ENCODE measurements around the gene SMIM17.

Gene SMIM17

GRCh38 chr19:56613639-56614038, 29.3 kb upstream of the SMIM17 start (continued):
- no peak for TF ChIP-seq TSHZ2 (CRISPR knock-in tag; IDR thresholded peaks at IDR 0.05)

- no peak for TF ChIP-seq POU6F1 (CRISPR knock-in tag; IDR thresholded peaks at IDR 0.05; ENCODE audit: borderline replicate concordance, low read depth)
- no peak for TF ChIP-seq ARNTL (CRISPR knock-in tag; IDR thresholded peaks at IDR 0.05; ENCODE audit: borderline replicate concordance, low read depth)
- TF ChIP-seq TOX (CRISPR knock-in tag; IDR thresholded peaks at IDR 0.05; ENCODE audit: borderline replicate concordance) = no peak
- no peak for TF ChIP-seq TCF4 (CRISPR knock-in tag; IDR thresholded peaks at IDR 0.05; ENCODE audit: borderline replicate concordance)
- no peak for TF ChIP-seq CSRNP3 (CRISPR knock-in tag; IDR thresholded peaks at IDR 0.05)
- TF ChIP-seq GLIS3 (CRISPR knock-in tag; IDR thresholded peaks at IDR 0.05) = no peak
- TF ChIP-seq SNAI2 (CRISPR knock-in tag; IDR thresholded peaks at IDR 0.05) = no peak
- no peak for TF ChIP-seq PPARA (CRISPR knock-in tag; IDR thresholded peaks at IDR 0.05; ENCODE audit: borderline replicate concordance)
- no peak for TF ChIP-seq CSDC2 (CRISPR knock-in tag; IDR thresholded peaks at IDR 0.05)
- no peak for TF ChIP-seq ESRRG (CRISPR knock-in tag; IDR thresholded peaks at IDR 0.05)
- no peak for TF ChIP-seq ZNF70 (CRISPR knock-in tag; IDR thresholded peaks at IDR 0.05)
- no peak for TF ChIP-seq ZFP30 (CRISPR knock-in tag; IDR thresholded peaks at IDR 0.05)
- TF ChIP-seq RARB (CRISPR knock-in tag; IDR thresholded peaks at IDR 0.05) = no peak
- no peak for TF ChIP-seq PATZ1 (CRISPR knock-in tag; IDR thresholded peaks at IDR 0.05; ENCODE audit: borderline replicate concordance)
- no peak for TF ChIP-seq ZNF565 (CRISPR knock-in tag; conservative IDR thresholded peaks at IDR 0.05; ENCODE audit: low read depth)
- no peak for TF ChIP-seq ZNF8 (CRISPR knock-in tag; IDR thresholded peaks at IDR 0.05)
- TF ChIP-seq TSHZ2 (CRISPR knock-in tag; IDR thresholded peaks at IDR 0.05) = no peak
- no peak for TF ChIP-seq CREB5 (CRISPR knock-in tag; IDR thresholded peaks at IDR 0.05; ENCODE audit: low read depth)
- no peak for ATAC-seq
These were observed 25.4 kb upstream of the SMIM17 start for GRCh38 chr19:56617531-56617930.

- TF ChIP-seq ZFP30 (CRISPR knock-in tag; IDR thresholded peaks at IDR 0.05) = no peak
- no peak for TF ChIP-seq ARNTL (CRISPR knock-in tag; IDR thresholded peaks at IDR 0.05; ENCODE audit: borderline replicate concordance, low read depth)
- no peak for TF ChIP-seq ZNF565 (CRISPR knock-in tag; conservative IDR thresholded peaks at IDR 0.05; ENCODE audit: low read depth)
- TF ChIP-seq PATZ1 (CRISPR knock-in tag; IDR thresholded peaks at IDR 0.05; ENCODE audit: borderline replicate concordance) = no peak
- no peak for ATAC-seq
These were observed 23.8 kb upstream of the SMIM17 start for GRCh38 chr19:56619121-56619520.

Data from SK-N-SH treated with all-trans-retinoic acid at 6 μM for 48 hours (cell line).